MM.1S (cell line): Measurements from ENCODE around the gene PHLDB3.

Experiments
- DNase-seq: peaks from one replicate; pipeline ENCODE4 v3.0.0-alpha.2; 2015
- H2AFZ ChIP-seq: fragments of 300-600 bp; sonication (generic); 2 replicates; pipeline ENCODE4 v1.6.0; 2016; ENCODE audit warnings: antibody characterized with exemption, low read length
- H3F3A ChIP-seq: fragments of 300-600 bp; sonication (generic); 2 replicates; pipeline ENCODE4 v1.6.1; 2016; ENCODE audit warnings: mild to moderate bottlenecking, antibody characterized with exemption, low read length, moderate library complexity, mixed read lengths; ENCODE audit not compliant: insufficient read depth
- H3K27ac ChIP-seq: fragments of 300-600 bp; sonication (generic); 2 replicates; pipeline ENCODE4 v1.5.1; 2016; ENCODE audit warnings: mild to moderate bottlenecking, low read length
- H3K27me3 ChIP-seq: fragments of 300-600 bp; sonication (generic); replicated peaks from 2 replicates; pipeline ENCODE4 v1.6.0; 2016; ENCODE audit warnings: low read length; ENCODE audit not compliant: insufficient read depth
- H3K36me3 ChIP-seq: fragments of 300-600 bp; sonication (generic); replicated peaks from 2 replicates; pipeline ENCODE4 v1.6.1; 2016; ENCODE audit warnings: mild to moderate bottlenecking, low read length, mixed read lengths; ENCODE audit not compliant: insufficient read depth
- H3K4me1 ChIP-seq: fragments of 300-600 bp; sonication (generic); 2 replicates; pipeline ENCODE4 v1.6.1; 2016; ENCODE audit warnings: low read length, mixed read lengths
- H3K4me2 ChIP-seq: fragments of 300-600 bp; sonication (generic); 2 replicates; pipeline ENCODE4 v1.6.0; 2016; ENCODE audit warnings: low read depth, low read length
- H3K4me3 ChIP-seq: fragments of 300-600 bp; sonication (generic); 2 replicates; pipeline ENCODE4 v1.5.1; 2016; ENCODE audit warnings: low read length, mixed read lengths
- H3K79me2 ChIP-seq: fragments of 300-600 bp; sonication (generic); 2 replicates; pipeline ENCODE4 v1.6.1; 2016; ENCODE audit warnings: mixed run types, low read length, mixed read lengths
- H3K9ac ChIP-seq: fragments of 300-600 bp; sonication (generic); 2 replicates; pipeline ENCODE4 v1.6.1; 2016; ENCODE audit warnings: low read length, mixed read lengths
- H3K9me2 ChIP-seq: fragments of 300-600 bp; sonication (generic); replicated peaks from 2 replicates; pipeline ENCODE4 v1.6.1; 2016; ENCODE audit warnings: mild to moderate bottlenecking, low read length, mixed read lengths; ENCODE audit not compliant: insufficient read depth
- H3K9me3 ChIP-seq: fragments of 300-600 bp; sonication (generic); replicated peaks from 2 replicates; pipeline ENCODE4 v1.6.1; 2016; ENCODE audit warnings: mild to moderate bottlenecking, low read length, mixed read lengths; ENCODE audit not compliant: insufficient read depth
- H4K20me1 ChIP-seq: fragments of 300-600 bp; sonication (generic); 2 replicates; pipeline ENCODE4 v1.6.1; 2016; ENCODE audit warnings: mild to moderate bottlenecking, low read length, moderate library complexity, mixed read lengths; ENCODE audit not compliant: insufficient read depth
- EZH2 ChIP-seq: fragments of 300-600 bp; sonication (generic); optimal IDR thresholded peaks from 2 replicates; pipeline ENCODE3; 2017; ENCODE audit warnings: low read depth, mild to moderate bottlenecking, antibody characterized with exemption, low read length, mixed read lengths
- EZH2phosphoT487 ChIP-seq: fragments of 300-600 bp; sonication (generic); IDR thresholded peaks from 2 replicates; pipeline ENCODE4 v1.6.1; 2018; ENCODE audit warnings: antibody characterized with exemption, low read length
- TF ChIP-seq, protein P1 (sequence below): fragments of 300-600 bp; sonication (generic); IDR thresholded peaks from 2 replicates; pipeline ENCODE4 v1.5.1; 2016; ENCODE audit warnings: antibody characterized with exemption, low read length, mixed read lengths

Gene PHLDB3

GRCh38 chr19:43502419-43502976, 2.0 kb downstream of the PHLDB3 start:
- Histone ChIP-seq H3K9ac (no peak overlapping the region), H3K4me3 (no peak overlapping the region), H3K27me3 (no peaks in the 10 kb centered on the region), H3K27ac (no peak overlapping the region), H3K79me2 (no peaks in the 10 kb centered on the region), H4K20me1 (no peaks in the 10 kb centered on the region), H3K9me2 (no peaks in the 10 kb centered on the region), H2AFZ (no peak overlapping the region), H3K4me2 (no peak overlapping the region), H3K36me3 (no peaks in the 10 kb centered on the region), H3F3A (peaks cover 4% of the 10 kb centered on the region; the same call in 1 of the 2 replicates), H3K9me3 (no peaks in the 10 kb centered on the region), H3K4me1 (peaks cover 8% of the 10 kb centered on the region)
- no peak for TF ChIP-seq EZH2
- TF ChIP-seq EZH2phosphoT487 = no peak
- TF ChIP-seq, protein P1, sequence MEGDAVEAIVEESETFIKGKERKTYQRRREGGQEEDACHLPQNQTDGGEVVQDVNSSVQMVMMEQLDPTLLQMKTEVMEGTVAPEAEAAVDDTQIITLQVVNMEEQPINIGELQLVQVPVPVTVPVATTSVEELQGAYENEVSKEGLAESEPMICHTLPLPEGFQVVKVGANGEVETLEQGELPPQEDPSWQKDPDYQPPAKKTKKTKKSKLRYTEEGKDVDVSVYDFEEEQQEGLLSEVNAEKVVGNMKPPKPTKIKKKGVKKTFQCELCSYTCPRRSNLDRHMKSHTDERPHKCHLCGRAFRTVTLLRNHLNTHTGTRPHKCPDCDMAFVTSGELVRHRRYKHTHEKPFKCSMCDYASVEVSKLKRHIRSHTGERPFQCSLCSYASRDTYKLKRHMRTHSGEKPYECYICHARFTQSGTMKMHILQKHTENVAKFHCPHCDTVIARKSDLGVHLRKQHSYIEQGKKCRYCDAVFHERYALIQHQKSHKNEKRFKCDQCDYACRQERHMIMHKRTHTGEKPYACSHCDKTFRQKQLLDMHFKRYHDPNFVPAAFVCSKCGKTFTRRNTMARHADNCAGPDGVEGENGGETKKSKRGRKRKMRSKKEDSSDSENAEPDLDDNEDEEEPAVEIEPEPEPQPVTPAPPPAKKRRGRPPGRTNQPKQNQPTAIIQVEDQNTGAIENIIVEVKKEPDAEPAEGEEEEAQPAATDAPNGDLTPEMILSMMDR = no peak
- no peak for DNase-seq

DNA sequence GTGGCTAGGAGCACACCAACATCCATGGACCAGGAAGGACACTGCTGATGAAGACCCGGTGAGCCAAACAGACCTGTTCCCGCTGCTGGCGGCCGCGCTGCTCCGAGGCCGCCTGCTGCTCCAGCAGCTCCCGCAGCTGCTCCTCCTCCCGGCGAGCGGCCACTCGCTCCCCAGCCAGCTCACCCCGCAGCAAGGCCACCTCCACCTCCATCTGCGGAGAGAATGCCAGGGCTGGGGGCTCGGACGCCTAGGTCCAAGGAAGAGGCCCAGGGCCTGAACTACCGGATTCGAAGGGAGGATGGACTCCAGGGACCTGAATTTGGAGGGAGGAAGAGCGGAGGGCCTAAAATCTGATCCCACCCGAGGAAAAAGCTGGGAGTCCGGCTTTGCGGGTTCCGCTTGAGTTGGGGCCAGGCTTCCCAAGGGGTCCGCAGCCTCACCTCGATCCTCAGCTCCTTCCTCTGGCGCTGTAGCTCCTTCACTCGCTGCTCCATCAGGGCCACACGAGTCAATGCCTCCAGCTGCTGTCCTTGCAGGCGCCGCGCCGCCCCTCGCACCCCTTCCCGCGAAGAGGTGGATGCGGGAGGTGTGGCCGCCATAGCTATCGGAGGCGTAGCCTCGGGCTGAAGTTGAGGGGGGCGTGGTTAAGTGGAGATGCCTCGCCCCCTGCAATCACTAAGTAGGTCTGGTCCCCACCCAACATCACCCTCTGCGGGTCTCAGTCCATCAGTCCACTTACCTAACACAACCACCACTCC, 2.7 kb downstream of the PHLDB3 start:
- Histone ChIP-seq H3K79me2 (no peaks in the 10 kb centered on the region), H3K4me2 (no peak overlapping the region), H2AFZ (no peak overlapping the region), H3K4me3 (no peak overlapping the region), H3K27me3 (no peaks in the 10 kb centered on the region), H4K20me1 (no peaks in the 10 kb centered on the region), H3K9me3 (no peaks in the 10 kb centered on the region), H3K9ac (no peak overlapping the region), H3K9me2 (no peaks in the 10 kb centered on the region), H3F3A (peaks cover 4% of the 10 kb centered on the region; the same call in 1 of the 2 replicates), H3K36me3 (no peaks in the 10 kb centered on the region), H3K4me1 (peaks cover 8% of the 10 kb centered on the region), H3K27ac (no peak overlapping the region)
- no peak for DNase-seq
- TF ChIP-seq, protein P1 = no peak
- no peak for TF ChIP-seq EZH2

DNA sequence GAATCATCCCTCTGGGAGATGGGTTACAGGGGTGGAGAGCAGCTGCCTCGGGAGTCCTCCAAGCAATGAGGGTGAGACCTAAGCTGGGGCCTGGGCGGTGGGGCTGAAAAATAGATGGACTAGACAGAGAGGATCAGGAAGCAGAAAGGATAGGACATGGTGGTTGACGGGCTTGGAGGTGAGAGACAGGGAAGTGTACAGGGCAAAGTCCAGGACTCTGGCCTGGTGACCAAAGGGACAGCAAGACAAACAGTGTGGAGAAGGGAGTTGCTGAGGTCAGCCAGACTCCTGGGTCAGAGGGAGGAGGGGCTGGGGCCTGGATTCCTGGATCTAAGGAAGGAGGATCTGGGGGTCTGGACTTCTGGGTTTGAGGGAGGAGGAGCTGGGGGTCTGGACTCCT, 5.5 kb downstream of the PHLDB3 start:
- peaks cover 4% of the 10 kb centered on the region; the same call in 1 of the 2 replicates for H3F3A ChIP-seq
- H3K4me3 ChIP-seq = no peak overlapping the region
- H3K9ac ChIP-seq = no peak overlapping the region
- no peaks in the 10 kb centered on the region for H4K20me1 ChIP-seq
- H3K79me2 ChIP-seq = no peaks in the 10 kb centered on the region
- DNase-seq = no peak
- H2AFZ ChIP-seq = no peak overlapping the region
- no peak overlapping the region for H3K27ac ChIP-seq
- no peaks in the 10 kb centered on the region for H3K36me3 ChIP-seq
- no peaks in the 10 kb centered on the region for H3K9me3 ChIP-seq
- H3K27me3 ChIP-seq = no peaks in the 10 kb centered on the region
- H3K4me2 ChIP-seq = no peak overlapping the region
- H3K9me2 ChIP-seq = no peaks in the 10 kb centered on the region
- peaks cover 5% of the 10 kb centered on the region for H3K4me1 ChIP-seq
- no peak for TF ChIP-seq EZH2
- TF ChIP-seq, protein P1 = no peak
- no peak for TF ChIP-seq EZH2phosphoT487
